ENCODE data around the gene NINJ2.

DNA sequence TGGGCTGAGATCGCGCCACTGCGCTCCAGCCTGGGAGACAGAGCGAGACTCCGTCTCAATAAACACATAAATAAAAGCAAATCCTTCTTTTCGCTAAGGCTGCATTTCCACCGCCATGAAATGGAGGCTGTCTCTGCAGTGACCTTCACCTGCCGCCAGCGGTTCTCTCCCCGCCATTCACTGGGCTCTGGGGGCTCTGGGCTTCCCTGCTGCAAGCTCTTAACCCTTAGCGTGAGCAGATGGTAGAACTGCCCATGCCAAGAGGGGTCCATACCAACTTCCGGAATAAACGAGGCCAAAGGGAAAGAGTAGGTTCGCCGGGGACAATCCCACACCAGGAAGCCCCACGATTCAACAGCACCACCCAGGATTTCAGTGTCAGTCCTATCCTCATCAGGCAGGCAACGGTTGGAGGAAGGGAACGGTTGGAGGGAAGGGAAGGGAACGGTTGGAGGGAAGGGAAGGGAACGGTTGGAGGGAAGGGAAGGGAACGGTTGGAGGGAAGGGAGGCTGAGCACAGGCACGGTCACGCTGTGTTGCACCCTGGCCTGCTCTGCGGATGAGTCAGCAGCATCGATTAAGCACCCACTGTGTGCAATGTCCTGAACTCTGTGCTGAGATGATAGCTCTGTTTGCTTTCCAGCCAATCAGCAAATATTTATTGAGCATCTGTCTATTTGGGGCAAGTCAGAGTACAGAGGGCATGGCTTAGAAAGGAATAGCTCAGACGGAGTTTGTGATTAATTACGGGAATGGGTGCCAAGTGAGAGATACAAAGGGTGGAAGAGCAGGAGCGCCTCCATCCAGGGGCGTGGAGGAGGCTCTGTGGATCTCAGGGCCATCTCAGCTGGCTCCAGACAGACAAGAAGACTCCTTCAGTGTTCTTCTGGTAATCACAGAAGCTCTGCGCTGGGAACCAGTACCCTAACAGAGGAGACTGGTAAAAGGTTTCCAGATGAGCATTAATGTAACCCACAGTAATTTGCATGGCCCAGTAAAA is 77.9 kb downstream of the NINJ2 start:
- TF ChIP-seq, protein P1, sequence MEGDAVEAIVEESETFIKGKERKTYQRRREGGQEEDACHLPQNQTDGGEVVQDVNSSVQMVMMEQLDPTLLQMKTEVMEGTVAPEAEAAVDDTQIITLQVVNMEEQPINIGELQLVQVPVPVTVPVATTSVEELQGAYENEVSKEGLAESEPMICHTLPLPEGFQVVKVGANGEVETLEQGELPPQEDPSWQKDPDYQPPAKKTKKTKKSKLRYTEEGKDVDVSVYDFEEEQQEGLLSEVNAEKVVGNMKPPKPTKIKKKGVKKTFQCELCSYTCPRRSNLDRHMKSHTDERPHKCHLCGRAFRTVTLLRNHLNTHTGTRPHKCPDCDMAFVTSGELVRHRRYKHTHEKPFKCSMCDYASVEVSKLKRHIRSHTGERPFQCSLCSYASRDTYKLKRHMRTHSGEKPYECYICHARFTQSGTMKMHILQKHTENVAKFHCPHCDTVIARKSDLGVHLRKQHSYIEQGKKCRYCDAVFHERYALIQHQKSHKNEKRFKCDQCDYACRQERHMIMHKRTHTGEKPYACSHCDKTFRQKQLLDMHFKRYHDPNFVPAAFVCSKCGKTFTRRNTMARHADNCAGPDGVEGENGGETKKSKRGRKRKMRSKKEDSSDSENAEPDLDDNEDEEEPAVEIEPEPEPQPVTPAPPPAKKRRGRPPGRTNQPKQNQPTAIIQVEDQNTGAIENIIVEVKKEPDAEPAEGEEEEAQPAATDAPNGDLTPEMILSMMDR (conservative IDR thresholded peaks at IDR 0.05; ENCODE audit: low read length): no peak
- TF ChIP-seq EZH2phosphoT487 (IDR thresholded peaks at IDR 0.05; ENCODE audit: borderline replicate concordance): no peak
